Islet of Langerhans (tissue), 1 donor: Measurements from ENCODE around the gene LGSN.
"Not testable (repeated sequence)": the region's sequence is repeated elsewhere in the genome, so short reads cannot be mapped to it uniquely, and the experiment has no call there.

ENCODE experiments used
- FAIRE-seq: peaks from one replicate; lab custom pipeline; 2011; peaks lifted over from hg19 to GRCh38; lab: Jason Lieb, UNC

LGSN gene, protein sequence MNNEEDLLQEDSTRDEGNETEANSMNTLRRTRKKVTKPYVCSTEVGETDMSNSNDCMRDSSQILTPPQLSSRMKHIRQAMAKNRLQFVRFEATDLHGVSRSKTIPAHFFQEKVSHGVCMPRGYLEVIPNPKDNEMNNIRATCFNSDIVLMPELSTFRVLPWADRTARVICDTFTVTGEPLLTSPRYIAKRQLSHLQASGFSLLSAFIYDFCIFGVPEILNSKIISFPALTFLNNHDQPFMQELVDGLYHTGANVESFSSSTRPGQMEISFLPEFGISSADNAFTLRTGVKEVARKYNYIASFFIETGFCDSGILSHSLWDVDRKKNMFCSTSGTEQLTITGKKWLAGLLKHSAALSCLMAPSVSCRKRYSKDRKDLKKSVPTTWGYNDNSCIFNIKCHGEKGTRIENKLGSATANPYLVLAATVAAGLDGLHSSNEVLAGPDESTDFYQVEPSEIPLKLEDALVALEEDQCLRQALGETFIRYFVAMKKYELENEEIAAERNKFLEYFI

DNA sequence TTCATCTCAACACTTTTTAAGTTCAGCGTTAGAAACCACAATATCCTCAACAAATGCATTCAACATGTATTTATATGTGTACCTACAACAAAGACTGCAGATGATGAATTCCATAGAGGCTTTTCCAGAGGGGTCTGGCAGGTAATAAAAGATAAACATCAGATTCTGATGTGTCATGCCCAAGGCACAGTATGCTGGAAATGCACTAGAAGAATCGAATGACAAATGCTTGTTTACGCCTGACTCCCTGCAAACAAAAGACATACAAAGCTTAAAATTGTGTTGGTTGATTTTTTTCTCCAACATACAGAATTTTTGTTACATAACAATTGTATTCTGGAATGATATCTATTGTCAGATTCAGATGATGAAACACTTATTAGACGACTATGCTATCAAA is at the start of gene LGSN:
TSS of gene LGSN (minus strand) at position 45 of the 400 bp plus-strand sequence. CDS start at position 5, 40 bp downstream.
- FAIRE-seq = no peak

DNA sequence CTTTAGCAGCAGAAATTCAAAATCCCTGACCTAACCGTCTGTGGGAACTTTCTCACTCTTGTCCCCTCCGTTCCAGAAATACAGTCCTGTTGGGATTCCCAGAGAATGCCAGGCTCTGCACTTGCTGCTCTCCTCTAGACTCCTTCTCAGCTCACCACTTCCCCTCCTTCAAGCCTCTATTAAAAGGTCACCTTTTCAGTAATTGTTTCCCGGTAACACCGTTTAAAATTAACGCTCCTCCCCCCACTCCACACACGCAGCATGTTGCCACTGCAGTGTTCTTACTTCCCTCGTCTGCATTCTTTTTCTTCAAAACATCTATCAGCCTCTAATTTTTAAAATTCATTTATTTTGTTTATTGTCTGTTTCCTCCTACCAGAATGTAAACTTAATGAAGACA is 48.6 kb upstream of the LGSN start:
- no peak for FAIRE-seq

DNA sequence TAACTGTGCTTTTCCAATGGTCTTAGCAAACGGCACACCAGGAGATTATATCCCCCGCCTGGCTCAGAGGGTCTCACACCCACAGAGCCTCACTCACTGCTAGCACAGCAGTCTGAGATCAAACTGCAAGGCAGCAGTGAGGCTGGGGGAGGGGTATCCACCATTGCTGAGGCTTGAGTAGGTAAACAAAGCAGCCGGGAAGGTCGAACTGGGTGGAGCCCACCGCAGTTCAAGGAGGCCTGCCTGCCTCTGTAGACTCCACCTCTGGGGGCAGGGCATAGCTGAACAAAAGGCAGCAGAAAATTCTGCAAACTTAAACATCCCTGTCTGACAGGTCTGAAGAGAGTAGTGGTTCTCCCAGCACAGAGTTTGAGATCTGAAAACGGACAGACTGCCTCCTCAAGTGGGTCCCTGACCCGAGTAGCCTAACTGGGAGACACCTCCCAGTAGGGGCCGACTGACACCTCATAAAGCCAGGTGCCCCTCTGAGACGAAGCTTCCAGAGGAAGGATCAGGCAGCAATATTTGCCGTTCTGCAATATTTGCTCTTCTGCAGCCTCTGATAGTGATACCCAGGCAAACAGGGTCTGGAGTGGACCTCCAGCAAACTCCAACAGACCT is 42.8 kb upstream of the LGSN start:
- FAIRE-seq = not testable (repeated sequence)

DNA sequence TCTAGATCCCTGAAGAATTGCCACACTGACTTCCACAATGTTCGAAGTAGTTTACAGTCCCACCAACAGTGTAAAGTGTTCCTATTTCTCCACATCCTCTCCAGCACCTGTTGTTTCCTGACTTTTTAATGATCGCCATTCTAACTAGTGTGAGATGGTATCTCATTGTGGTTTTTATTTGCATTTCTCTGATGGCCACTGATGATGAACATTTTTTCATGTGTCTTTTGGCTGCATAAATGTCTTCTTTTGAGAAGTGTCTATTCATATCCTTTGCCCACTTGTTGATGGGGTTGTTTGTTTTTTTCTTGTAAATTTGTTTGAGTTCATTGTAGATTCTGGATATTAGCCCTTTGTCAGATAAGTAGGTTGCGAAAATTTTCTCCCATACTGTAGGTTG is 37.6 kb upstream of the LGSN start:
- not testable (repeated sequence) for FAIRE-seq

DNA sequence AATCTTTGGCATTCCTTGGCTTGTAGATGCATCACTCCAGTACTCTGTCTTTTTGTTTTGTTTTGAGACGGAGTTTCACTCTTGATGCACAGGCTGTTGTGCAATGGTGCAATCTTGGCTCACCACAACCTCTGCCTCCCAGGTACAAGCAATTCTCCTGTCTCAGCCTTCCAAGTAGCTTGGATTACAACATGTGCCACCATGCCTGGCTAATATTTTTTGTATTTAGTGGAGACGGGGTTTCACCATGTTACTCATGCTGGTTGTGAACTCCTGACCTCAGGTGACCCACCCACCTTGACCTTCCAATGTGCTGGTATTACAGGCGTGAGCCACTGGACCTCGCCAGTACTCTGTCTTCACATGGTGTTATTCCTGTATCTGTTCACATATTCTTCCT is 35.8 kb upstream of the LGSN start:
- no peak for FAIRE-seq

DNA sequence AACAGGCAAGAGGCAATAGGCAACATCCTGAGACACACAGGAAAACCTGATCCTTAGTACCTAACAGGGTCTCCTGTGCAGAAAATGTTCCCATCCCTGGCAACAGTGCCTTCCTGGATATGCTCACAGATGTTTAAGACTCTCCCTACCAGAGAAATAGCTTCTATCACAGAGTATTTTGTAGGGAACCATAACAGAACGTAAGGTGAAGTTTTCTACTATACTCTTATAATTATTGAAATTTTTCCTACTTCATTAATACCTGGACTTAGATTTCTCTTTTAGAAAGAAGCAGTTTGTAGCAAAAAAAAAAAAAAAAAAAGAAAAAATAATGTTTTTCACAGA is 33.5 kb upstream of the LGSN start:
- FAIRE-seq = no peak

DNA sequence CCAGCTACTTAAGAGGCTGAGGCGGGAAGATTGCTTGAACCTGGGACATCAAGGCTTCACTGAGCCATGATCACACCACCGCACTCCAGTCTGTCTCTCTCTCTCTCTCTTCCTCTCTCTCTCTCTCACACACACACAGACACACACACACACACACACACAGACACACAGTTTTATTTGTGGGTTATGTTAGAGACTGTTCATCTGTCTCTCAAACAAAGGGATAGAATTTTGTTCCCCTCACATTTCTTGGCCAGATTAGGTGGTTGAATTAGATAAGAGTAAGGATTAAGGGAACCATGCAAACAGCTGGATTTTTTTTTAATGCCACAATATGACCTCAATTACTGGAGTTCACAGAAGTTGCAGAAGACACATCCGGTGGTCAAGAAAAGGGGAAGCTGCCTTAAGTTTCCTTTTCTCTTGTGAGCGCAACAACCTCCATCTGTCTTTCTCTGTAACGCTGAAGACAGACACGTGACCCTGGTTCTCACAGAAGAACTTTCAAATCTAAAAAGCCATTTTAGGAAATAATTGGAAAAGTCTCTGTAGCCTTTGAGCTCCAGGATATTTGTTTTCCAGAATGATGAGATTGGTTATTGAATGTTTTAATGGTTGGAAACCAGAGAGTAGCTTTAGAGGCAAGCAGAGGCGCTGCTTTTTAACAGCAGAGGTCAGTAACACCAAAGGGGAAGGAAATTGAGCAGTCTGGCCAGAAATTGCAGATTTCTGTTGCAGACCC is 32.9 kb upstream of the LGSN start:
- peak; percentile 75 for FAIRE-seq

DNA sequence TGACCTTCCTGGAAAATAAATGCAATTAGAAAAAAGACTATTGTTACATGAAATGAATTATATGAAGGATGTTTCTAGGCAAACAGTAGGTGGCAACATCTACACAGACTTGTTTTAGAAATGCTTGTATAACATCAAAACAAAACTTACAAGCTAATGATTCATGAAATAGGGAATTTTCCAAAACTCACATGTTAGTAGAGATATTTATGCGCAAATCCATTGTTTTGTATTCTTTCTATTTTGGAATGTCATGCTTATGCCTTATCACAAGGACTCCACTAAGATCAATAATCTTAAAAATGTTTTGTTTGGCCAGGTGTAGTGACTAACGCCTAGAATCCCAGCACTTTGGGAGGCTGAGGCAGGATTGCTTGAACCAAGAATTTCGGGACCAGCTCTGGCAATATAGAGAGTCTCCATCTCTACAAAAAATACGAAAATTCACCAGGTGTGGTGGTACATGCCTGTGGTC is 32.3 kb upstream of the LGSN start:
- FAIRE-seq = peak; percentile 62

DNA sequence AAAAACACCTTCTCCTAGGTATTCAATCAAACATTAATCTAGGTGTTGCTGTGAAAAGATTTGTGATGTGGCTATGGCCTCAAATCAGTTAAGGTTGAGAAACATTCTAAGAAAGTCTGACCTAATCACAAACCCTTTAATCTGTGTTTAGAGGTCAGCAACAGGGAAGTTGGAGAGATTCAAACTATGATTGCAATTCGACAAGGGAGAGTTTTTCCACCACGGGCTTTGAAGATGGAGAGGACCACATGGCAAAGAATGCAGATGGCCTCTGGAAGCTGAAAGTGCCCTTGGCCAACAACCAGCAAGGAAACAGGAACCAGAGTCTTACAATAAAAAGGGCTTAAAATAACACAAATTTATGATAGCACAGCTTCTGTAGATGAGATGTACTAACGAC is 29.6 kb upstream of the LGSN start:
- no peak for FAIRE-seq

DNA sequence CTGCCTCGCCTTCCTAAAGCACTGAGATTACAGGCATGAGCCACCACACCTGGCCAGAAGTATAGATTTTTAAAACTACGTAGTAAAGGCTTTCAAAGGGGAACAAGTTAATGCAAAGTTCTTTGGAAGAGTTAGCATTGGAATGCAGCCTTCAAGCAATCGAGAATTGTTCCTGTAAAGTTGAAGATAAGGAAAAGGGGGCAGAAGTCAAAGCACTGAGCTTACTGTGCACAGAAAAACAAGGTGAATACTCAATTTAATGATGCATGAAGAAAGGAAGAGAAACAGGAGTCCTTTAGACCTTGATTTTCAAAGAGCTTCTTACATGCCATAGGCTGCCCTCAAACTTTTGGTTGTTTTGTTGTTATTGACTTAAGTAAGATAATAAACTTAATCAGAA is 29.1 kb upstream of the LGSN start:
- no peak for FAIRE-seq

DNA sequence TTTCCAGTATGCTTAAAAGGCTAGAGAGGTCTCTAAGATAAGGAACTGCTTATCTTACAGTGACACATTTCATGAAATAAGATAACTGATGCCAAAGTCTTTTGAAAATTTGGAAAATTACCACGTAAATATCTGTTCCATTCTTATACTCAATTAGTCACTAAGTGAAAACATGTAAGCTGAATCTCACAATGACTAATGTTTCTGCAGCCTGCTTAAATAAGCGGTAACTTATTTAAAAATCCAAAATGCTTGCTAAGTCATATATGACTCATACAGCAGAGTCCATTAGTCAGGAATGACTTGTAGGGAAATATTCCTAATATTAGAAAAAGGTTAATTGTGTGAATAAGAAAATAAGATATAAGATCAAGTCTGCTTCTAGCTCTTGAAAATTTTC is 27.8 kb upstream of the LGSN start:
- FAIRE-seq = peak; percentile 94

DNA sequence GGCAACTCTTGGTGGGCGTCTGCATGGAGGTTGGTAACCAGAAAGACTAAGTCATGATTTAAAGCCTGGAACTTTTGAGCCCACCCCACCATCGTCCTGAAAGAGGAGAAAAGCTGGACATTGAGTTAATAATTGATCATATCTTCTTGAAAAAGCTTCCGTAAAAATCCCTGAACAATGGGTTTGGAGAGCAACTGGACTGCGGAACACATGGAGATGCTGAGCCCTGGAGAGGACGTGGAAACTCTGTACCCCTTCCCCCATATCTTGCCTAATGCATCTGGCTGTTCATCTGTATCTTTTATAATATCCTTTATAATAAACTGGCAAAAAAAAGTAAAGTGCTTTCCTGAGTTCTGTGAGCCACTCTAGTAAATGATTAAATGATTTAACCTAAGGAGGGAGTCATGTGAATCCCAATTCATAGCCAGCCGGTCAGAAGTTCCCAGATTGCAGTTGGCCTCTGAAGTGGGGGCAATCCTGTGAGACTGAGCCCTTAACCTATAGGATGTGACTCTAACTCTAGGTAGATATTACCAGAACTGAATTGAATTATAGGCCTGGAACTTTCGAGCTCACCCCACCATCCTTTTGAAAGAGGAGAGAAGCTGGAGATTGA is 26.5 kb upstream of the LGSN start:
- FAIRE-seq = no peak

DNA sequence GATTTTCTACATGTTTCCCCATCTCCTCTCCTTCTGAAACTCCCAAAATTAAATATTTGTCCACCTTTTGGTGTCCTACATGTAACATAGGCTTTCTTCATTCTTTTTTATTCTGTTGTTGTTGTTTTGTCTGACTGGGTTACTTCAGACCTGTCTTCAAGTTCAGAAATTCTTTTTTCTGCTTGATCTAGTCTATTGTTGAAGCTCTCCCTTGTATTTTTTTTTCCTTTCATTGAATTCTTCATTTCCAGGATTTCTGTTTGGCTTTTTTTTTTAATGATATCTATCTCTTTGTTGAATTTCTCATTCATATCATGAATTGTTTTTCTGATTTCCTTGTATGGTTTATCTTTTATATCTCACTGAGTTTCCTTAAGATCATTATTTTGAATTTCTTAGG is 20.6 kb upstream of the LGSN start:
- no peak for FAIRE-seq

DNA sequence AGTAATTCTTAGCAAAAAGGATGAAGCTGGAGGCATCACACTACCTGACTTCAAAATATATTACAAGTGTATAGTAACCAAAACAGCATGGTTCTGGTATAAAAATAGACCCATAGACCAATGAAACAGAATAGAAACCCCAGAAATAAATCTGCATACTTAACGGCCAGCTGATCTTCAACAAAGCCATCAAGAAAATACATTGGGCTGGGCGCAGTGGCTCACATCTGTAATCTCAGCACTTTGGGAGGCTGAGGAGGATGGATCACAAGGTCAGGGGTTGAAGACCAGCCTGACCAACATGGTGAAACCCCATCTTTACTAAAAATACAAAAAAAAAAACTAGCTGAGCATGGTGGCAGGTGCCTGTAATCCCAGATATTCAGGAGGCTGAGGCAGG is 14.9 kb upstream of the LGSN start:
- FAIRE-seq = not testable (repeated sequence)

DNA sequence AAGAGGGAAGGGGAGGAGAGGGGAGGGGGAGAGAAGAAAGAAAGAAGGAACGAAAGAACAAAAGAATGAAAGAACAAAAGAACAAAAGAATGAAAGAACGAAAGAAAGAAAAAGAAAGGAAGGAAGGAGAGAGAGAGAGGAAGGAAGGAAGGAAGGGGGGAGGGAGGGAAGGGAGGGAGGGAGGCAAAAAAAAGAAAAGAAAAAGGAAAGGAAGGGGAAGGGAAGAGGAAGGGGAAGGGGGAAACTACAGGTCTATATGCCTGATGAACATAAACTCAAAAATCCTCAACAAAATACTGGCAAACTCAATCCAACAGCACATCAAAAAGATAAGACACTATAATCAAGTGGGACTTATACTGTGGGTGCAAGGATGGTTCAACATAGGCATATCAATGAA is 13.7 kb upstream of the LGSN start:
- FAIRE-seq = no peak

DNA sequence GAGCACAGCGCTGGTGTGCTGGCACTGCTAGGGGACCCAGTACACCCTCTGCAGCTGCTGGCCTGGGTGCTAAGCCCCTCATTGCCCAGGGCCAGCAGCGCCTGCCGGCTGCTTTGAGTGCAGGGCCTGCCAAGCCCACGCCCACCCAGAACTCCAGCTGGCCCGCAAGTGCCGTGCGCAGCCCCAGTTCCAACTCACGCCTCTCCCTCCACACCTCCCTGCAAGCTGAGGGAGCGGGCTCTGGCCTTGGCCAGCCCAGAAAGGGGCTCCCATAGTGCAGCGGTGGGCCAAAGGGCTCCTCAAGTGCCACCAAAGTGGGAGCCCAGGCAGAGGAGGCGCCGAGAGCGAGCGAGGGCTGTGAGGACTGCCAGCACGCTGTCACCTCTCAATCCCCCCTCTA is 6.8 kb upstream of the LGSN start:
- not testable (repeated sequence) for FAIRE-seq

DNA sequence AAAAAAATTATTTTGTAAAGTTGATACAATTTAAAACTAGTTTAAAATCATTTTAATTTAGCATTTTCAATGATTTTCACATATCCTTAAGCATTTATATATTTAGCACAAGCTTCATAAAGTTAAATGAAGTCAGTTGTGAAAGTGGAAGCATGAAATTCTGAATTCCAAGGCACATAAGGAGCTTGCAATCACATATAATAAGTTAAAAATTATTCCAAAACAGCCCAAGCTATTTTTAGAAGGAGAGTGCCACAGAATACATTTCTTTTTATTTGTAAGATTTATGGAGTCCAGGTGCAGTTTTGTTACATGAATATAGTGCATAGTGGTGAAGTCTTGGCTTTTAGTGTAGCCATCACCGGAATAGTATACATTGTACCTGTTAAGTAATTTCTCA is 3.2 kb upstream of the LGSN start:
- FAIRE-seq = no peak

DNA sequence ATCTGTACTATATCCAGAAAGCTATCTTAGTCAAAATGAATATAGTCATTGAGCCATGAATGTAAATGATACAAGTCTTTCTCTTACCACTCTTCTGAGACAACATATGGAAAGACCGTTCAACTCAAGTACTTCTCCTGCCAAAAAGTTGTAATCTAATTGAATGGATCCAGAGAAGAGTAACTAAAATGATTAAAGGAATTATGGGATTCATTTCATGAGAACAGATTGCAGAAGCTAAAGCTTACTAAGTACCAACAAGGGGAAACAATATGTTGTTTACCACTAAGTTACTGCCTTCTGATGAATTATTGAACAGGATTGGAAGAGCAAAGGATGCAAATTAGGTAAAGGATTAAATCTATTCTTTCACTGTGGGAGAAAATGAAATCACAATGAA is 2.0 kb upstream of the LGSN start:
- no peak for FAIRE-seq

DNA sequence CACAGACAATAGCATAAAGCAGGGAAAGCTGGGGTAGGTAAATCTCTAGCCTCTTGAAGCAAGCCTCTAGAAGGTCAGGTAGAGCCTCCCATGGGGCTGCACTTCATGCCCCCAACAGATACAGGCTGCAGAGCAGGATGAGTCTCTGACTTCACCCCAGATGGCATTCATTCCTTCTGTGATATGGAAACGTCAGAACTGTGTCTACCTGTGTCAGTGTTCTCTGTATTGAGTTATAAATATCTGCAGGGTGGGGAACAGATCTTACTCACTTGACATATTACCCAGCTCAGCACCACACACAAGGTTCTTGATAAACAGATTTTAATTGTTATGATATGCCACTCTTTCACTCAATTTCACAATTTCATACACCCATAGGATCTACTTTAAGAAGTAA is 2.1 kb downstream of the LGSN start:
- FAIRE-seq = no peak

DNA sequence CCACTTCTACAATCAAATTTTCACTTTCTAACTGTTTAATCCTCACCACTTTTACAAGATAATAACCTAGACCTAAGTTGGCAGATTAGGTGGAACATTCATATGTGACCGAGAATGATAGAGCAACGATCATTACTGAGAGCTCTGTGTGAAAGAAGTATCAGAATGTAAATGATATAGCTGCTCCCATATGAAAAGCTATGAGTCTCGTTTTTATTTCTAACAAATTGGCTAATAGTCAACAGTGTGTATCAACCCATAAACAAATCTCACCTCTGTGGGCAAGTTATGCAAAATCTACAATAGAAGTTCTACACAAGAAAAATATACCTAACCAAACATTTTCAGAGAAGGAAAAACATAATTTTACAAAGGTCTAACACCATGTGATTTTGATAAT is 3.7 kb downstream of the LGSN start:
- FAIRE-seq = no peak

DNA sequence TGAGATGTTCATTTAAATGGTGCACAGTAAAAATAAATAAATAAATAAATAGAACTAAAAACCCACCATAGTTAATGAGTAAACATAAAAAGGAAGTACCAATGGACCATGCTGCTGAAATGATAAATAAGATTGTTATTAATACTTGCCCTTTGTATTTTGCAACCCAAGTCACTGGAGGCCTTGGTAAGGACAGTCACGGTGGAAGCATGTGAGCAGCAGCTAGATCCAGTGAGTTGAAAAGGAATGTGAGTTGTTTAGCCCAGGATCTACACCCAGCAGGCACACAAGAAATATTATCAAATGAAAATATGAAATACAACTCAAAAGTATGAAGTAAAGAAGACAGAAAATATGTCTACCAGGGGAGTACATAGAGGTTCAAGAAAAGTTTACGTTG is 6.7 kb downstream of the LGSN start:
- FAIRE-seq = no peak

DNA sequence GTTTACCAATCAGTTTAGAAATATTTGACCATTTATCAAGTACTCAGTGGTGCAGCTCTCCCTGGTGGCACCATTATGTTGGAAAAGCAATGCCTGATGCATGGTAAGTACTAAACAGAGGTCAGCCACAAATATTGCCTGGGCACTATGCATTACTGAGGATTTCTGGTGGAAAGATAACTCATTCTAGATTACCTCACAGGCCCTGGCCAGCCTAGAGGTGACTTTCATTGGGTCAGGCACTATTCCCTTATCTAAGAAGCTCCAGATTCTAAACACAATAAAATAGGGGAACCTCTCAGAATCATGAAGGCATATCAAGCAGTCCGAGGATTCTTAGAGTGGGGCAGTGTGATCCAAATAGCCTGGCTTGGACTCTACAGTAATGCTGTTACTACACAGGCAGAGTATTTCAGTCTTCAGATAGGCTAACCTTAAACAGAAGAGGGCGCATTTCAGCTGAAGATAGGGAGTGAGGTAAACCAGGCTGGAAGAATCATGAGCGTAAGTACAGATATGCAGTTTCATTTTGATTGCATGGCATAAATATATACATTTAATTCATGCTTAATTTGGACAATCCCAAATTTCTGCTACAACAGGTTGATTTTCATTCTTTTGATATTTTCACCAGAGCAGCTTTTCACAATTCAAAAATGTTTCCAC is 12.1 kb downstream of the LGSN start:
- no peak for FAIRE-seq
